Peyer's patch (tissue), 4 donors: ENCODE measurements around the gene LIPT2.

ENCODE experiments used
- POLR2A ChIP-seq, 2 donors: fragments of 450-650 bp; IDR thresholded peaks; one replicate each; pipeline ENCODE4 v1.5.1; 2017; ENCODE audit warnings: antibody characterized with exemption in 2 of 2, mild to moderate bottlenecking in 2 of 2, moderate library complexity in 2 of 2
- TF ChIP-seq, protein P1 (sequence below), 6 experiments: fragments of 450-650 bp in 4 of 6; fragments of 200-600 bp in 2 of 6; sonication (generic) in 1 of 6; IDR thresholded peaks; one replicate each; pipeline ENCODE4 v1.5.1; 2017 to 2019; ENCODE audit warnings: antibody characterized with exemption in 6 of 6, mild to moderate bottlenecking in 3 of 6, moderate library complexity in 1 of 6

DNA sequence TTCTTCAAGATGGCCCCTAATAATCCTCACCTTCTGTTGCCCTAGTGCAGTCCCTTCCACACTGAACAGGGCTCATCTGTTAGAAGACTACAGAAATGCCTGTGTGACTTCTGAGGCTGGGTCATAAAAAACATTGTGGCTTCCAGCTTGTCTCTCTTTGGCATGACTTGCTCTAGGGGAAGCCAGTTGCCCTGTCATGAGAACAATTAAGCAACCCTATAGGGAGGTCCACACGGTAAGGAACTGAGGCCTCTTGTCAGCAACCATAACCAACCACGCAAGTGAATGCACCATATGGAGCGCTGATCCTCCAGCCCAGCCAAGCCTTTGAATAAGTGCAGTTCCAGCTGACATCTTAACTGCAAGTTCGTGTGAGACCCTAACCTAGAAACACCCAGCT is 2.6 kb downstream of the LIPT2 start:
- TF ChIP-seq, protein P1, sequence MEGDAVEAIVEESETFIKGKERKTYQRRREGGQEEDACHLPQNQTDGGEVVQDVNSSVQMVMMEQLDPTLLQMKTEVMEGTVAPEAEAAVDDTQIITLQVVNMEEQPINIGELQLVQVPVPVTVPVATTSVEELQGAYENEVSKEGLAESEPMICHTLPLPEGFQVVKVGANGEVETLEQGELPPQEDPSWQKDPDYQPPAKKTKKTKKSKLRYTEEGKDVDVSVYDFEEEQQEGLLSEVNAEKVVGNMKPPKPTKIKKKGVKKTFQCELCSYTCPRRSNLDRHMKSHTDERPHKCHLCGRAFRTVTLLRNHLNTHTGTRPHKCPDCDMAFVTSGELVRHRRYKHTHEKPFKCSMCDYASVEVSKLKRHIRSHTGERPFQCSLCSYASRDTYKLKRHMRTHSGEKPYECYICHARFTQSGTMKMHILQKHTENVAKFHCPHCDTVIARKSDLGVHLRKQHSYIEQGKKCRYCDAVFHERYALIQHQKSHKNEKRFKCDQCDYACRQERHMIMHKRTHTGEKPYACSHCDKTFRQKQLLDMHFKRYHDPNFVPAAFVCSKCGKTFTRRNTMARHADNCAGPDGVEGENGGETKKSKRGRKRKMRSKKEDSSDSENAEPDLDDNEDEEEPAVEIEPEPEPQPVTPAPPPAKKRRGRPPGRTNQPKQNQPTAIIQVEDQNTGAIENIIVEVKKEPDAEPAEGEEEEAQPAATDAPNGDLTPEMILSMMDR (IDR thresholded peaks at IDR 0.05) = no peak
- TF ChIP-seq POLR2A (IDR thresholded peaks at IDR 0.05) = no peak
